GM18499 (cell line): ENCODE measurements around the gene KCNK10.
"Not testable (repeated sequence)": the region's sequence is repeated elsewhere in the genome, so short reads cannot be mapped to it uniquely, and the experiment has no call there.

Source experiments
- ATAC-seq: cut with Tn5 transposase; IDR thresholded peaks from one replicate; pipeline ENCODE4 v1.9.1; 2021; ENCODE audit warnings: moderate number of reproducible peaks; ENCODE audit not compliant: insufficient read depth, unreplicated experiment

The KCNK10 gene

DNA sequence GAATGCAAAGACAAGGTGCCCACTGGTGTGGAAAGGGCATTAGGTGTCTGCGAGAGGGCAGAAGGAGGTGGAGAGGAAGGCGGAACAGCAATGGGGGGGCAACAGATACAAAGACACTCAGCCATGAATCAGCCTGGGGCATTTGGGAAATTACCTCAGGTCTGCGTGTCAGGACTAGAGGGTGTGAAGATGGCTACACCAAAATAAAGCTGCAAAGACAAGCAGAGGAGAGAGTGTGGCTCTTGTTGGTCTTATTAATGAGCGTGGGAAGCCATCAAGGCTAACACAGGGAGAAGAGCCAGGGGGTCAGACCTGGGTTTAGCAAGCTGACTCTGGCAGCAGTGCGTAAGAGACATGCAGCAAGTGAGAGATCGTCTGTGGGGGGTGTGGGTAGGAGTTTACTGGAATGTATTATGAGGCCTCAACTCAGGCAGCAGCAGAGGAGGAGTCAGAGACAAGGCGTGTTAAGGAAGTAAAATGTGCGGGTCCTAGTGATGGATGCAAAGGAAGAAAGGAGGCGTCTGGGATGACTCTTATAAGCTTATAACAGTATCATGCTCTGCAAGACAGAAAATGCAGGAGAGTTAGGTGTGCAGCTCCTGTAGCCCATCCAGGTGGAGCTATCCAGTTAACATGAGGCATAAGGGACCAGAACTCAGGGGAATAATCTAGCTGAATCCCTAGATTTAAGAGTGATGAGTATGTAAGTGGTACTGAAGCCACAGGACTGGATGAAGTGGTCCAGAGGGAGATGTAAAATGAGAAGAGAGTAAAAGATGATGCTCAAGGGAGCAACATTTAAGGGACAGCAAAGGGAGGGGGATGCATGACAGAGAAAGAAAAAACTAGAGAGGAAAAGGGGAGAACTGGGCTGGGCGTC lies 50.4 kb downstream of the KCNK10 start:
- no peak for ATAC-seq

DNA sequence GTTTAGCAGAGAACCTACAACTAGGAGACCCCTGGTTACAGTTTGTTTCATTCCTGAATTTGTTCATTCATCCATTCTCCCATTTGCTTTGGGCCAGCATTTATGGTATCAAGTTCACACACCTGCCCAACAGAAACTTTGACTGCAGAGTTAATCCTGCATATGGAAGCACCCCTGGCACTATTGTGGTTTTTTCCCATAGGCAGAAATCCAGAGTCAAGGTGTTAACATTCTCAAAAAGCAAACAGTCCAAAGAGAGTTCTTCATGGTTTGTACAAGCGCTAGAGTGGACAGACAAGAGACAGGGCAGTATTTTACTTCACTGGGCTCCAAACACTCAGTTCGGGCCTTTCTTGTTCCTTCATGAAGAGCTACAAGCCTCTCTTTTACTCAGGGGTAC lies 51.9 kb downstream of the KCNK10 start:
- ATAC-seq, result no peak

DNA sequence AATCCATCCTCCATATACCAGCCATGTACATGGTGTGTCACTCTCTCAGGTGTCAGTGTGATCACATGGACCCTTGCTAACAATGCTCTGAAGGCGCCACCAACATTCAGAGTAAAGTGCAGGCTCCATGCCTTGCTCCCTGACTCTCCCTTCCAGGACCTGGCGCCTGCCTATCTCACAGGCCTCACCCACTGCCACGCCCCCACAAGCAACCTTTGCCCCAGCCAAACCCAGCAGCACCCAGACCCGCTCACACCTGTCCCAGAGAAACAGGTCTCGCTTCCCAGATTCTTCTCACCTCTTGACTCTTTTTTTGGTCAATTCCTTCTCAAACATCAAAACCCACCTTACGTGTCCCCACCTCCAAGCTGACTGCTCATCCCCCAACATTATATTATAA lies 52.3 kb downstream of the KCNK10 start:
- no peak for ATAC-seq

DNA sequence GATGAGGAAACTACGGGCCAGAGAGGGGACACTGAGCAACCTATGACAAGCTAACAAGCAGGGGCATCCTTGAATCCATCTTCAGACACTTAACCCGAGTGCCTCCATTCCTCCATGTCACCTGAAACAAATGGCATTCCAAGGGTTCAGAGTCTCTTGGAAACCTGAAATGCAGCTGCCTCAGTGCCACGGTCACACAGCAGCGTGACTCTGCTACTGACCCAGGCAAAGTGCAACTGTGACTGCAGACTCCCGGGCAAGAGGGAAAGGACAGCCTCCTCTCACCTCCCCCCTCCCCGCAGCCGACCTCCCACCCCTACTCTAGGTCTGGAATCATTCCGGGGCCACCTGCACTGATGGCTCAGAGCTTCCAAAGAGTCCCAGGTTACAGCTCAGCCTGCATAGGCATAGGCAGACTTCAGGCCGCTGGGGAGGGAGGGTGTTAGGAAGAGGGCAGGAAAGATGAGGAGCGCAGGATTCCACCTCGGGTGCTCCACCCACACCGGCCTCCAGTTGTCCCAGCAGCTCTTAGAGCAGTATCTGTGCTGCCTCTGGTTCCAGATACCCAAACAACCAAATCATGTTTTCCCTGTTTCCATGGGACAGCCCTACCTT lies 53.2 kb downstream of the KCNK10 start:
- ATAC-seq, result no peak

DNA sequence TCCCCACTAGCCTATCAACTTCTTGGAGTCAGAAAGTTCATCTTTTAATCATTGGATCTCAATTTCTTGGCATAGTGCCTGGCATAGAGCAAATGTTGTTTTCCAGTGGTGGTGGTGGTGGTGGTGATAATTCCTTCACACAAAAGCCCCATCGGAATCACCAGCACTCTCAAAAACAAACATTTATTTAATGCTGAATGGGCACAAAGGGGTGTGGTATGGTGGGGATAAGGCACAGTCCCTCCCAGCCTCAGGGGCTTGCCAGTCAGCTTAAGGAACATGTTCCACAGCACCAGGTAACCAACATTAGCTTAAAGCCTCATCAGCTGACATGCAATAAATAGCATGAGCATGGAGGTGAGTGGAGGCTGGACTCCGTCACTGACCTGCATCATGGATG lies 56.6 kb downstream of the KCNK10 start:
- ATAC-seq, result no peak

GRCh38 chr14:88264116-88264515 lies 59.0 kb downstream of the KCNK10 start:
- no peak for ATAC-seq

DNA sequence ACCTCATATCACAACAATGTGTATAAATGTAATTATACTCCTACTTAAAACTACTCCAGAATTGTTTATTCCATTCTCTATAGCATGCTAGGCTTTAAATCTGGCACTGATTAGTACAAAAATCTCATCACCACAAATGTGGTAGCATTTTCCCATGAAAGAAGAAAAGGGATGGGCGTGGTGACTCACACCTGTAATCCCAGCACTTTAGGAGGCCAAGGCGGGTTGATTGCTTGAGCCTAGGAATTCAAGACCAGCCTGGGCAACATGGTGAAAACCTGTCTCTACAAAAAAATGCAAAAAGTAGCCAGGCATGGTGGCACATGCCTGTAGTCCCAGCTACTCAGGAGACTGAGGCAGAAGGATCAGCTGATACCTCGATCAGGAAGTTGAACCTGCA lies 61.8 kb downstream of the KCNK10 start:
- not testable (repeated sequence) for ATAC-seq

DNA sequence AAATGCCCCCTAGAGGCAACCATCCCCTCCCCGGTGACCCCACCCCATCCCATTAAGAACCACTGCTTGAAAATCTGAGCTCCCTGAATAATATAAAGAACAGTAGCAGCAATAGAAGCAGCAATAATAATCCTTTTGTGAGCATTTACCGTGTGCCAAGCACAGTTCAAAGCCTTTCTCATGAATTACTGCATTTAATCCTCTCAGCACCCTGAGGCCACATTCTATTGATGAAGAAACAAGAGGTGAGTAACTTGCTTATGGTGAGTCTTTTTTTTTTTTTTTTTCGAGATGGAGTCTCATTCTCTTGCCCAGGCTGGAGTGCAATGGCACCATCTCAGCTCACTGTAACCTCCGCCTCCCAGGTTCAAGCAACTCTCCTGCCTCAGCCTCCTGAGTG lies 65.0 kb downstream of the KCNK10 start:
- no peak for ATAC-seq

DNA sequence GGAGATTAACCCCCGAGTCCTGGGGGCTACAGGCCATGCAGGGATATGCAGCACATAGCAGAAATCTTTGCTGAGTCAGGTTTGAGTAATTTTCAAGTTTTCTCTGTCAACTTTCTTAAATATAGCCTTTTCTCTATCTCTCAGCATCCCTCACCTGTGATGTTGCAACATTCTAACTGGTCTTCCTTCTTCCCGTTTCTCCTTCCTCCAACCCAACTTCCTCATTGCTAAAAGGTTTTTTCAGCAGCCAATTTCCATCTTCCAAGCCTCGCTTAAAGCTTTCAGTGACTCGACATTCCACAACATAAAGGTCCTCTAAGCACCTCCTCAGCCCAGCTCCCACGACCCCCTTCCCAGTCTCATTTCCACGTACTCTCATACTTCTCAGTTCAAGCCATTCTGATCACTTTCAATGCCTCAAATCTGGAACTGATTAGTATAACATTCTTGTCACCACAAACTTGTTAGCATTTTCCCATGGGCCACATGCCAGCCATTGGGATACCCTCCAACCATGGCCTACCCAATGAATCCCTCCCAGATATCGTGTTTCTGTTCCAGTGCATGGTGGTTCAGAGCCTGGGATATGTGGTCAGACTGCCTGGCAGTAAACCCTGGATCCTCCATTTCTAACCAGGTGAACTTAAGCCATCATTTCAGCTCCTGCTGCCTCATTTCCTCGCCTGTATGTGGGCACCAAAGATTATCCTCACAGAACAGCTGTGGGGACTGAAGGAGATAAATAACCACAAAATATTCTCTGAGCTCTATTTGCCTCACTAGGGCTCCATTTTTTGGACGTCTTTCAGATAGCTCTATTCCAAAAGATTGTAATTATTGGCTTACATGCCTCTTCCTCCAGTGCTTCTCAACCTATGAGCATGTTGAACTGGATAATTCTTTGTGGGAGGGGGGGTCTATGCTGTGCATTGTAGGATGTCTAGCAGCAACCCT lies 65.8 kb downstream of the KCNK10 start:
- ATAC-seq, result no peak

- no peak for ATAC-seq
These were observed 67.3 kb downstream of the KCNK10 start for GRCh38 chr14:88255798-88256197.

- ATAC-seq, result no peak
These were observed 67.9 kb downstream of the KCNK10 start for GRCh38 chr14:88255196-88255595.

DNA sequence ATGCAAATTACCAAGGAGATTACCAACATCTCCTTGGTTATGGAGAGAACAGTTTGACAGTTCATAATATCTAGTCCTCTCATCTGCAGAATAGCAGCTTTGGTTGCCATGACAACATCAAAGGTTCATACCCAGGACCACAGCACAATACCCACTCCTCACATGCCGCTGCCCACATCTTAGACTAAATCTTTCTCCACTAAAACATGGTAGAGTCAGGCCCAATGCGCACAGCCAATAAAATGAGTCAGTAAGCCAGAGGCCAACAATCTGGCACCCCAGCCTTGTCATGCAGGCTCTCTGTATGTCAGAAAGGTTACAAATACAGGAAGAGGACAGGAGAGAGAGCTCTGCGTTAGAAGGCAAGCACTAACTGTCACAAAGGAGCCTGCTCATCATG lies 70.6 kb downstream of the KCNK10 start:
- ATAC-seq, result no peak

DNA sequence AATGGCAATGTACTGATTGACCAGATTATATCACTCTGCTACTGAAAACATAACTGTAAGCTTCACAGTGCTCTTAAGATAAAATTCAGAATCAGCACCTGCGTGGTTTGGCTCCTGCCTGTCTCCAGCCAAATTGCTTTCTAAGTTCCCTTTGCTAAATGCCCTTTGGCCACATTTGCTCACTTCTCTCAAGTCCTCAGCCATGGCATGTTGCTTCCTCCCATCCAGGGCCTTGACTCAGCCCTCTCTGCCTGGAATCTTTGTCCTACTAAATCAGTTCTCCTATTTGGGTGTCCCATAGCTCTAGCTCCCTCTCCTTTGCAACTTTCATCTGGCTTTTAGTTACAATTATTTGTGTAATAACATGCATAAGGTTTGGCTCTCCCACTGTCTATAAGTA lies 71.4 kb downstream of the KCNK10 start:
- no peak for ATAC-seq

GRCh38 chr14:88249266-88249665 lies 73.8 kb downstream of the KCNK10 start:
- ATAC-seq, result no peak

DNA sequence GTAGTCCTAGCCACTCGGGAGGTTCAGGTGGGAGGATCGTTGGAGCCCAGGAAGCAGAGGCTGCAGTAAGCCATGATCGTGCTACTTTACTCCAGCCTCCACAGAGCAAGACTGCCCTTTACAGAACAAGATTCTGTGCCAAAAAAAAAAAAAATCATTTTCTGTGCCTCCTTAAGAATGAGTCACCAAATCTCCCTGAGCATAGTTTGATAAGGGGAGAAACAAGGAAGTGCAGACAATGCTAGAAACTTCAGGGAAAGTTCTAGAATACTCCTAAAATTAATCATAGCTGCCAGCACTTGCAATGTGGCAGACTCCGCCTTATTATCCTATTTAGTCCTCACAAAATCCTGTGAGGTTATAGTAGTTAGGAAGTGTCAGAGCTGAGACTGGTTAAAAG lies 74.5 kb downstream of the KCNK10 start:
- ATAC-seq, result no peak

DNA sequence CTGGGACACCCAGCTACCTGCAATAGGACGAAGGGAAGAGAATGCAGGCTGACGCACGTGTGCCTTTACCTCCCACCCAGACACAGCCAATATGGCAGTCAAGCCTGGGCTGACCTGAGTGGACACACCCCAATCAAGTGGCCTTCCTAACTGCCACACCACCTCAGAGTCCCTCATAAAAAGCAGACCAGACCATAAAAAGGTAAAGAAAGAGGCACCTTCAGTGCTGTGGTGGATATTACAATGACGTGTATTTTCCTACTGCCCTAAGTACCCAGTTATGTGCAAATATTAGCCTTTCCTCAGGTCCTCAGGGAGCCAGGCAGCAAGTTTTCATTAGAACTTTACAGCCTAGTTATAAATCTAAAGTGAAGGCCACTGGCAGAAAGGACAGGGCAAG lies 75.8 kb downstream of the KCNK10 start:
- no peak for ATAC-seq

- ATAC-seq, result no peak
These were observed 77.7 kb downstream of the KCNK10 start for GRCh38 chr14:88245321-88245720.

- ATAC-seq, result no peak
These were observed 79.1 kb downstream of the KCNK10 start for GRCh38 chr14:88243946-88244345.

DNA sequence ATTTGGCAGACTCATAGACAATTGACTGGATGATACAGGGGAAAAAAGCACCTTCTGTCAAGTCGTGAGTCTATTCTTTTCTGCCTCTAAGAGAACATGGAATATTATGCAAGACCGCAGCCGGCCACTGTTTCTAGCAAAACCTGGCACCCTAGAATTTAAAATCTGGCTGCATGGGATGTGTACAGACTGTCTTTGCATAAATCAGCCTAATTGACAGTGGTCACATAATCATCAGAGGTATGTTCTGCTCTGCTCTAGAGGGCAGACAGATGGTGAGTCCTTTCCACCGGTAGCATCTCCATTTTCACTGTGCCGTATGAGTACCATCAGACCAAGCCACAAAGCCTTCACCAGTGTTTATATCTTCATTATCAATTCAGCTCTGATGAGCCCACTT lies 80.6 kb downstream of the KCNK10 start:
- no peak for ATAC-seq

- ATAC-seq, result no peak
These were observed 81.3 kb downstream of the KCNK10 start for GRCh38 chr14:88241810-88242209.

- ATAC-seq, result no peak
These were observed 88.6 kb downstream of the KCNK10 start for GRCh38 chr14:88234442-88234841.
